Right renal pelvis (tissue), 4 donors: ENCODE data around the gene SLX4IP. TPM values are rescaled to one million over a fixed set of nuclear protein-coding genes. Genes with fewer than 3 reads are reported as not detected.

Source experiments
- DNase-seq, 4 donors: peaks; one replicate each; pipeline ENCODE4 v3.0.0-alpha.2; 2013; ENCODE audit warnings: low read depth in 4 of 4, low spot score in 3 of 4, missing footprints in 1 of 4
- polyA plus RNA-seq, 4 donors: library from polyadenylated mRNA; unstranded; fragments of 120-200 nt; gene quantifications; one replicate each; pipeline ENCODE4 v1.2.1, GENCODE V29; 2013; ENCODE audit not compliant: insufficient read length in 4 of 4

SLX4IP gene
- polyA plus RNA-seq, 4 donors: 6.8 to 9.5 (median 7.2) TPM

DNA sequence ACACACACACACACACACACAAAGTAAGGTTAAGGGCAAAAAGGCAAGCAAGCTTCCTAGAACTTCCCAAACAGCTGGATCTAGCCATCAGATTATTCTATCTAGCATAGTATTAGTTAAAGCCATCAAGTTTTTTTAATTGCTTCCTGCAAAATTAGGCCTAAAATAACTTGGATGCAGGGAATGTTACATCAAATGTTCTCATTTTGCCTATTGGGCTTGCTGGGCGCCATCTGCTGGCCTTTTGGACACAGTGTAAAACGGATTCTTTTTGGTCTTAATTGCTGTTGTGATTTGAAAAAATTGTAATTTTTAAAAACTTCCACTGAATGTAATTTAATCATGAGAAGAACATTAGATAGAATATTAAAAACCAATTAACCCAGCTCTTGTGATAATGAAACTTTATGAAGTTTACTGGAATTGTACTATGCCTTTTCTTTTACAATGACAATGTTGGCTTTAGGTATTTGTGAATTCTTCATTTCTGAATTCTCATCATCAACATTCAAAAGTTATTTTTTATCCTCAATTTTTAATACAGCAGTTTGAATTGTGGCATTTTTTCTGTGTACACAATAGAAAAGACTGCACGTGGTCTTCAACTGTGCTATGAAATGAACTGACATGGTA lies 7.9 kb upstream of the SLX4IP start:
- DNase-seq: peak; percentile 42 to 56 (median 46)

DNA sequence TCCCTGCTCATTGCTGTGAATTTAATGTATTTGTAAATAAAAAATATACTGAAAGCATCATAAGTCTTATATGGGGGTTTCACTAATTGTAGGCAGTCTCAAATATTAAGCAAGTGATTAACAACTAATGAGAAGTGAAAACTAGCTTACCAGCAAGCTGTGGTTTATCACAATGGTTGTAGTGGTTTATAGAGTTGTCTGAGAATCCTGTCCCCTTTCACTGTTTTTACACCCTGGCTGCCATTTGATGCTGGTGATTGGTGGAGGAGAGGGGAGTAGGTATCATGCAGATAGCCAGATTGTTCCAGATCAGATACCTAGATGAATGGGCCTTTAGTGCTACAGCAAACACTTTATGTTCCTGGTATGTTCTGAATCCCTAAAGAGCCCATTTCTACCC lies 7.1 kb upstream of the SLX4IP start:
- DNase-seq: no peak

DNA sequence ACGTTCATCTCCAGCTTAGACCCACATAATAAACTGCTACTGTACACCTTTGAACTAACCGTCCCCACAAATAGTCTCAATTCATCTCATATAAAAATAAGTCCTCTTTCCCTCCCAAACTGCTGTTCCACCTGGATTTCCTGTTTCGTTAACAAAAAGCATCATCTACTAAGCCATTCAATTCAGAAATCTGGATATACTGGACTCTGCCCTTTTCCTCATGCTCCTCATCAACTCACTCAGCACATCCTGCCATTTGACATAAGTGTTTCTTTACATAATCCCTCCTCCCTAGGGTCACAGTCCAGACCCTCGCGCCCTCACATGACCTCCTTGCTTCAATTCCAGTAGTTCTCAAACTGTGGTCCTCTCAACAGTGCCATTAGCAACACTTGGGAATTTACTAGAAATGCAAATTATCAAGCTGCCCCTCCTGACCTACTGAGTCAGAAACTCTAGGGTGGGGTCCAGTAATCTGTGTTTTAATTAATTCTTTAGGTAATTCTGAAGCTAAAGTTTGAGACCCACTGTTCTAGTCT lies 5.6 kb upstream of the SLX4IP start:
- DNase-seq: no peak

DNA sequence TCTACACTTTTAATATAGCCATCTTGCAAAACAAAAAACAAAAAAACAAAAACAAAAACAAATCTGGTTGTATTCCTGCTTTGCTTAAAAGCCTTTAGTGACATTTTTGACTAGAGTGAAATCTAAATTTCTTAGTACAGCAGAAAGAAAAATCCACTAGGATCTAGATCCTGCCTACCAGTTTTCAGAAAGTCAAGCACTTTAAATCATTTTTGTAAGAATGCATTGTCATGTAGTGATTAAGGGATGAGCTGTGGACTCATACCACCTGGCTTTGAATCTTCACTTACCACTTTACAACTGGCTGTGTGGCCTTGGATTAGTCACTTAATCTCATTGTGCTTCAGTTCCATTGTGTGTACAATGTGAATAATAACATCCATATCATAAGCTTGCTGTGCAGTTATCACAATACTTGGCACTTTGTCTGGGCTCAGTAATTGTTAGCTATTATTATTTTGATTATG lies 5.1 kb upstream of the SLX4IP start:
- no peak for DNase-seq

DNA sequence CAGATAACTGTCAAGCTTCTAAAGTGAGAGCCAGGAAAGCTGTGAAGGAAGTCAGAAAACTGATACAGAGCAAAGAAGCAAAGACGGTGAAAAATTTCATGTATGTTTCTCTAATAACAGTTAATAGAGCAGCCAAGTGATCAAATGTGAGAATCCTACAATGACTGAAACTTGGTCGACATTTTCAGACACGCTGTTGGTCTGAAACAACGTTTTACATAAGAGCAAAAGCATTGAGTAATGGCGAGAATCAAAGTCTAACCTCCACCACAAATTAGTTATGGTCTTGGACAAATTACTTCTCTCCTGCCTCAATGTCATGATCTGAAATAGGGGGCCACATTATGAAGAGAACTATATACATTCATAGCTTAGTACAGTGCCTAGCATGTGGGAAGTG lies 4.4 kb upstream of the SLX4IP start:
- no peak for DNase-seq

DNA sequence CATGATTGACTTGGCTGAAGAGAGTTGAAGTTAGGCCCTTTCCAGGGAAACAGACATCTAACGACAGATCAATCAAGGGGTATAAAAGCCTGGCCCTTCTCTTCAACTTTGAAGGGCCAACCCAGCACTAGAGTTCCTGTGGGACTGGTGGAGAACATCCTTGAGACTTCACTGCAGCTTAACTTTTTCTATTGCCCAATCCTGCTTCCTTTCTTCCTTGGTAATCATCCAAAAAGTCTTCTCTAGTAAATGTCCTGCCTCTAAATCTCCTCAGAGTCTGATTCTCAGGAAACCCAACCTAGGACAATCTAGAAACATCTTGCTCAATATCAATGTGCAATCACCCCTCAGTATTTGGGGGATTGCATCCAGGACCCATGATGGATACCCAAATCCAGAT lies 3.0 kb upstream of the SLX4IP start:
- no peak for DNase-seq

DNA sequence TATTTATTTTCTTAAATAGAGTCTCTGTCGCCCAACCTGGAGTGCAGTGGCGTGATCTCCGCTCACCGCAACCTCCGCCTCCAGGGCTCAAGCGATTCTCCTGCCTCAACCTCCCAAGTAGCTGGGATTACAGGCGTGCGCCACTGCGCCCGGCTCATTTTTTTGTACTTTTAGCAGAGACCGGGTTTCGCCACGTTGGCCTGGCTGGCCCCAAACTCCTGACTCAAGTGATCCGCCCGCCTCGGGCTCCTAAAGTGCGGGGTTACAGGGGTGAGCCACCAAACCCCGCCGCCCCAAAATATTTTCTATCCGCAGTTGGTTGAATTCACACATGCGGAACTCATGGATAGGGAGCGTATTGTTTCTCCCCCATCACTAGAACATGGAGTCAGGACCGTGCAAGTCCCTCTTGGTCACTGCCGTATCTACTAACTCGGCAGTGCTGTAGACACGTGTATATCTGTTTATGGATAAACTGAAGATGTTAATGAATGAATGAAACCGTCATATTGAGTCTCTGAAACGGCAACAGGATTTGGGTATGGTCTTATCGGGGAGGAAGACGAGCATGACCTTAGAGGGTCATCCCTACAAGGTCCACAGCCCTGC lies 2.0 kb upstream of the SLX4IP start:
- DNase-seq: no peak

DNA sequence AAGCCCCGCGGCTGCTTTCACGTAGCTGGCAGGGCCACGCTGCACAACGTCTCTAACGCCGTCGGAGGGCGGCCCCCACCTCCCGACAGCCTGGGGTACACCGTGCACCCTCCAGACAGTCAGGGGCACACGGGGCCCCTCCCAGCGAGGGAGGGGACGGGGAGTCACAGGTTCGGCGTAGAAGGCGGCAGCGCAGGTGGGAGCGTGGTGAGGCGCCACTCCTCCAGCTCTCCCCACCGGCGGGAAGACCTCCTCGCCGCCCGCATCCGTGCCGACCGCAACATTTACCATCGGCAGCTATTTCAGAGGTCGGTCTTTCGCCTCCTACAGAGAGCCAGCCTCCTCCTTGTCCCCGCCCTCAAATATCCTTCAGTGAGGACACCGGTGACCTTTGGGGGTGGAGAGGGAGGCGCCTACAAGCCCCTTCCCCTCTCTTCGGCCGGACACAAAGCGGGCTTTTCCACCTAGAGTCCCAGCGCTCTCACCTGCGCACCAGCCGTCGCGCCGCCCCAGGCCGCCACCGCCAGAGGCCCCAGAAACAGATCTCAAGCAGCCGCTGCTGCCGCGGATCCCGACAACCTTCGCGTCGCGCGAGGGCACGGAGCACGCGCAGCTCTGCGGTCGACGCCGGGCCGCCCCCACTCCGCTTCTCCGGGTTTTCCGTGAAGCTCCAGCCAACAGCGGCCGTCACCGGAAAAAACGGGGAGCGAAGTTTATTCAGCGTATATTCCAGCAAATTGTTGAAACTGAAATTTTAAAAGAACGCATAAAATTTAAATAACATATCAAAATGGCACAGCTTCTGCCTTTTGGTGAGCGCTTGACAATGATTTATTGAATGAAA lies 1.3 kb upstream of the SLX4IP start, which contains the start of gene MKKS:
TSS of gene MKKS (minus strand) at position 600 of the 844 bp plus-strand sequence. CDS start 20,708 bp downstream, outside the sequence.
- peak; percentile 81 to 87 (median 84) for DNase-seq

DNA sequence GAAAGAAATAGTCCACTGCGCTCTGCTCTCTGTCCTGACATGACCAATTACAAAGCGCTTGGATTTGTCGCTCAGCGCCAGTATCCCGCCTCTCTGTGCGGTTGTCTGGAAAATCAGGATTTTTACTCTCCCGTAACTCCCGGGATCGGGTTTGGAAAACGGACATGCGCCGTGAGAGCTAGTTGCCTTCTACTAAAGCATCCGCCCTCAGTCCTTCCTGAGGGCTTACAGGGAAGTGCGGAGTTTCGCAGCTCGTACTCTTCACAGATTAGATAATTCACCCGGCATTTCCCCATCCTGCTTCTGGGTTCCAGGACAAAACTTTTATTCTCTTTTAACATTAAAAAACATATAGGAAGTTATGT lies 656 bp upstream of the SLX4IP start:
- DNase-seq: peak; percentile 86 to 99 (median 98)

DNA sequence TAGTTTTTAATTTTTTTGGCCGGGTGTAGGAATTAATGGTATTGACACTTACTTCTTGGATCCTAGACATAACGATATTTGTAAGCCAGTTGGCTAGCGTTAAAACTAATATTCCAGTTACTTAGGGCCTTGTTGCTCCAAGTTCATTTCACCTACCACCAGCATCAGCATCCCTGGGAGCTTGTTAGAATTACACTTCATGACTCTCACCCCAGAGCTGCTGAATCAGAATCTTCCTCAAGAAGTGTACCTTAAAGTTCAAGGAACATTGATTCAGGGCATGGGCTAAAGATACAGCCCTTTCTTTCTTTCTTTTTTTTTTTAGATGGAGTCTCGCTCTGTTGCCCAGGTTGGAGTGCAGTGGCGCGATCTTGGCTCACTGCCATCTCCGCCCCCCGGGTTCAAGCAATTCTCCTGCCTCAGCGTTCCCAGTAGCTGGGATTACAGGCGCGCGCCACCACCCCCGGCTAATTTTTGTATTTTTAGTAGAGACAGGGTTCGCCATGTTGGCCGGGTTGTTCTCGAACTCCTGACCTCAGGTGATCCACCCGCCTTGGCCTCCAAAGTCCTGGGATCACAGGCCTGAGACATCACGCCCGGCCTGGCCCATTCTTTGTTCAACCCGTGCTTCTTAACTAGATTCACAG lies 1.1 kb downstream of the SLX4IP start:
- no peak for DNase-seq

DNA sequence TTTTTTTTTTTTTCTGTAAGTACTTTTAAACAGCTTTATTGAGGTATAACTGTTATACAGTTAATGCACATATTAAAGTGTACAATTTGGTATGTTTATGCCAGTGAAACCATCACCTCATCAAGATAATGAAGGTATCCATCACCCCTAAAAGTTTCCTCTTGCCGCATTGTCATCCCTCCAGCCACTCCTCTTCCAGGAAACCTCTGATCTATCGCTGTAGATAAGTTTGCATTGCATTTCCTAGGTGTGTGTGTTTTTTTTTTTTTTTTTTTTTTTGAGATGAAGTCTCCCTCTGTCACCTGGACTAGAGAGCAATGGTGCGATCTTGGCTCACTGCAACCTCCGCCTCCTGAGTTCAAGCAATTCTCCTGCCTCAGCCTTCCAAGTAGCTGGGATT lies 3.1 kb downstream of the SLX4IP start:
- DNase-seq: no peak

DNA sequence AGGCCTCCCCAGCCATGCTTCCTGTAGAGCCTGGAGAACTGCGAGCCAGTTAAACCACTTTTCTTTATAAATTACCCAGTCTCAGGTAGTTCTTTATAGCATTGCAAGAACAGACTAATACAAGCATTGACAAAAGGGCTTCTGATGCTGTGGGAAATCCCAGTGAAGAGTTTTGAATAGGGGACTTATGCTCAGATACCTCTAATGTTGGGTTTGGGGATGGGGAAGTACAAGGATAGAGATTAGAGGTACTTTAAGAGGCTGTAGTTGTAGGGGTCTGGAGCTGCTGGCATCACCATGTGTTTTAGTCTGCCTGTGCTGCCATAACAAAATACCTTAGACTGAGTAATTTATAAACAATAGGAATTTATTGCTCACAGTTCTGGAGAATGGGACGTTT lies 8.8 kb downstream of the SLX4IP start:
- no peak for DNase-seq

DNA sequence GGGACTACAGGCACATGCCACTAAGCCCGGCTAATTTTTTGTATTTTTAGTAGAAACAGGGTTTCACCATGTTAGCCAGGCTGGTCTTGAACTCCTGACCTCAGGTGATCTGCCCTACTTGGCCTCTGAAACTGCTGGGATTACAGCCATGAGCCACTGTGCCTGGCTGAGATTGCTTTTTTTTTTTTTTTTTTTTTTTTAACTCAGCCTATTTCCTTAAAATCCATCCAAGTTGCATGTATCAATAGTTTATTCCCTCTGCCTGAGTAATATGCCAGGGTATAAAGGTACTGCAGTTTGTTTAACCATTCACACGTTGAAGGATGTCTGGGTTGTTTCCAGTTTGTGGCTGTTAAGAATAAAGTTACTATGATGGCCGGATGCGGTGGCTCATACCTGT lies 10.7 kb downstream of the SLX4IP start:
- DNase-seq: no peak

DNA sequence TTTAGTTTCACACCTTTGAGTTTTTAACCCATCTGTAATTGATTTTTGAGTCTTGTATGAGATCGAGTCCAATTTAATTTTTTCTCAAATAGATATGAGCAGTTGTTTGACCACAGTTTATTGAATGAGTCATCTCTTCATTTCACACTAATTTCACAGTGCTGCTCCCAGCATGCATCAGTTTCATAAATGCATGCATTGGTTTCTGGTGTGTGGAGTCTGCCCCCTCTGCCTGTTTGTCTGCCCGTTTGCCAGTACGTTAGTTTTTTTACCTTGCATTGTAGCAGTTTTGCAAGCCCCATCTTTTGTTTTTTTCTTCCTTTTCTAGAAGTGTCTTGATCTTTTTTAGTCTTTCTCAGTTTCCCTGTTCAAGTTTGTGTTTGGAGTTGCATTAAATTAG lies 11.9 kb downstream of the SLX4IP start:
- no peak for DNase-seq

DNA sequence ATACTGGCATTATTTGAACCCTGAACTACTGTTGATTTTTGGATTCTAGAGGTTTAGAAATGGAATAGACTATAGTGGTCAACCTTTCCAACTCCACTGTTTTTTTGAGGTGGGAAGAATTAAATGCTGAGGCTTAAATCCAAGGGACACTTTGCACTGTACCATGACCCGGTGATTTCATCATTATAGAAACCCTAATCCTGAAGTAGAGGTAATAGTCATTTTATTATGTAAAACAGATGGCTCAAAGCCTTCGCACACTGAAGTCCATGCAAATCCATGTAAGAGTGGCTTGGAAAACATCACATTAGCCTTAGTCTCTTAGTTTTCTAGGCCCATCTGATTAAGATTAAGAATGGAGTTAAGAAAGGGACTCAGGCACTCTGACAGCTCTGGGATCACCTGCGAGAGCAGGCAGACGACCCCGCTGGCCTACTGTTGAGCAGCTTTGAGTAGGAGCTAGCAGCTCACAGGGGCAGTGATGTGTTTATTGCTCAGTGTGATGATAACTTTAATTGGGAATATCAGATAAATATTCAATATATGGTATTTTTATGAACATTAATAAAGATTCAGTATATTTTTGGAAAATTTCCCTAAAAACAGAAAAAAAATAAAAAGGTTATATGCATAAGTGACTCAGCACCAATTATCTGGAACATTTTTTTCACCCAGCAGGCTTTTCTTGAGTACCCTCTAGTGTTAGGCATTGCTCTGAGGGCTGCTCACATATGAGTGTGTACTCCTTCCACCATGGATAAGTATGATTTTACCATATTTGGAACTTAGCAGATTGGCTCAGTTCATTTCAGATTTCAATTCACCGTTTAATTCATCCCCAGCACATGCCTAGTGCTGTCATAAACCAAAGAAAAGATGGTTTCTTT lies 13.4 kb downstream of the SLX4IP start:
- no peak for DNase-seq

DNA sequence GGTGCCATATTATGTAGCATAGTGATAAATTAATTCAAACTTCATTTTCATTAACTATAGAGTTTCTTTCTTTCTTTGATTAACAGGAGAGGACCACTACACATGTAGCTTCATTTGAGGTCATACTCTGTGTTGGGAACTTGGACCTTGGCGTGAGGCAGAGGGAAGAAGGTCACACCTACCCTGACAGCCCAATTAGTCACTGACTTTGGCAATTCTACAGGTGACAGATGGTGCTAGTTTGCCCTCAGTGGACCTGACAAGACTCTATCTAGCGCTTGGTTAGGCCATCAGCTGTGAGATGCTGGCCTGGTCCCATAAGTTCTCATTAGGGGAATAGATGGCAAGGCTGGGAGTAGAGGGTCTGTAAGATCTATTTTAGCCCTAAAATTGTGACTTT lies 14.2 kb downstream of the SLX4IP start:
- DNase-seq: no peak

DNA sequence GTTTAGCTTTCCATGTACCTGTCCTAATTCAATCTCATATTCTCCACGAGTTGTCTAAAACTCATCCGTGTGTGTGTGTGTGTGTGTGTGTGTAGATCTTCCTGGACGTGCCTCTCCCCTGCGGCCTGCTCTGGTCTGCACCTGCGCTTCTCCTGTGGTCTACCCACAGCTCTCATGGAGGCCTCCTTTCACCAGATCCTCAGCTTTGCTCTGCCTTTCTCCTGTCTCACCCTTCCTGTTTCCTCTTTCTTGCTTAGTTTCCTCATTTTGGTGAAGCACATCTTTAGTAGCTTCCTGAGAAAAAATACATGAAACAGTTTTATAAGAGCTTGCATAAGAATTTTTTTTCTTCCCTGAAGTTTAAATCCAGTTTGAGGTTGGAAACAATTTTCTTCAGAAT lies 18.1 kb downstream of the SLX4IP start:
- DNase-seq: no peak

DNA sequence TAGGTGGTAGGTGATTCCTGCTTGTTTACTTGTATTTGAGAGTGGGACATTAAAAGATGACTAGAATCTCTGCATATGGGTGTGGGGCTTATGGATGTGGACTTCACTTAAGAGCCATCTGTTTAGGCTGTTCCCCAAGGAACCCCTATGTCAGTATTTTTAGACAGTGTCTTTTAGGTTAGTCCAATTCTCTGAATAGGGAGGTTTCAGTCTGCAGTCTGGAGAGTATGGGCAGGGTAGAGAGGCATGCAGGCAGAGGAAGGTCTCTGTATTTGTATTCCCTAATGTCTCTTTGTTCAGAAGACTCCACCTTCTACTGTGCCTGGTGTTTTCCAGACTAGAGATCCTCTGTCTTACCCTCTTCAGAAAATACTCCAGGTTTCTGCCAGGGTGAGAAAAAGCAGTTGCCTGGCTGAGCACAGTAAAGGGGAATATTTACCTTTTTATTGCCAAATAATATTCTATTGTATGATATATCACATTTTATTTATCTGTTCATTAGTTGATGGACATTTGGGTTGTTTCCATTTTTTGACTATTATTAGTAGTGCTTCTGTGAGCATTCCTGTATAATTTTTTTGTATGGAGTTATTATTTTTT lies 19.1 kb downstream of the SLX4IP start:
- no peak for DNase-seq

DNA sequence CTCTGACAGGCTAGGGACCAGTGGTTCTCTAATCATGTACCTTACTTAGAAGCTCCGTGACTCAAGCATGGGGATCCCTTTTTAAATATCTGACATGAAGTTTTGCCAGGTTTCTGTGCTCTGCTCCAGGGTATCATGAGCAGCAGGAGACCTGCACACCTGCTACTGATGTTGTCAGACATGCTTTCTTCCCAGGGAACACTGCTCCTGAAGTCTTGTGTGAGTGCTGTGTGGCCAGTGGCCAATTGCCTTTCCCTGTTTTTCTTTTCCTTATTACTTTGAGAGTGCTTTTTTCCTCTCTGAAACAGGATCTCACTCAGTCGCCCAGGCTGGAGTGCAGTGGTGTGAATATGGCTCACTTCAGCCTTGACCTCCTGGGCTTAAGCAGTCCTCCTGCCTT lies 26.4 kb downstream of the SLX4IP start:
- DNase-seq: no peak

DNA sequence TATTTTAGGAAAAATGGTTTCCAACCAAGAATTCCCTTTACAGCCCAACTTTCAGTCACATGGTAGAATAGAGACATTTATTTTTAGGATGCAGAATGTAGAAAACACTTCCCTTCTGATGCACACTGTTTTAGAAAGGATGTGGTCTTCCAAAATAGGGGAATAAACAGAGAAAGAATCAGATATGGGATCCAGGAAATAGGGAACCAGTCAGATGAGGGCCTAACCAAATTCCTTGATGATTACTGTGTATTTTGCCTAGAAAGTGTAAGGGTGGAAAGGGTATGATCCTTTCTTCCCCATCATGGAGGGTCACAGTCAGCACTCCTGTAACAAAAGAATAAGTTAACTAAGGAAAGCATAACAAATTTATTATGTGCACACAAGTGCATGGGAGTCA lies 27.4 kb downstream of the SLX4IP start:
- DNase-seq: no peak
